ENCODE data around the gene MAK.
"Not testable (repeated sequence)": the region's sequence is repeated elsewhere in the genome, so short reads cannot be mapped to it uniquely, and the experiment has no call there.

MAK gene

GRCh38 chr6:10778230-10778629, 60.1 kb downstream of the MAK start:
- no peak for DNase-seq

DNA sequence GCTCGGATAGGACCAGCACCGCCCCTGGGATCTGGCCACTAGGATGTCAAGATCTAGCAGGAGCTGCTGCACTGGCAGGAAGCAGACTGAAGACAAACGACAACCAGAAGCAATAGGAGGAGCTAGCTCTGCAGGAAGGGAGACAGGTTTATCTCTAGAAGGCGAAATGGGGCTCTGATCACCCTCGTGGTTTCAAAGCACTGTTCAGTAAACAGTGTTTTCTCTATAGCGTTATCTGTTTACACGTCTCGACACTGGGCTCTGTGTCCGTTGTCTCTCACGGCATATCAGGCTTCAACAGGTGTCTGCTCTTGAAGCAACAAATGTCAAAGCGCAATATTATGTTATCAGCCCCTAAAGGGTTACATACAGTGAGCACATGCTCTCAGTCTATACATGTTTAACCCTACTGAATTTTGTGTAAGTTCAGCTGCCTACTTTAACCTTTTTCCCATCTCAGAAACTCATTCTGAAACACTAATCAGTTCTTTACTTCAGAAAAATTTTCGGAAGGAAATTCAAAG, 66.9 kb downstream of the MAK start:
- DNase-seq = no peak

DNA sequence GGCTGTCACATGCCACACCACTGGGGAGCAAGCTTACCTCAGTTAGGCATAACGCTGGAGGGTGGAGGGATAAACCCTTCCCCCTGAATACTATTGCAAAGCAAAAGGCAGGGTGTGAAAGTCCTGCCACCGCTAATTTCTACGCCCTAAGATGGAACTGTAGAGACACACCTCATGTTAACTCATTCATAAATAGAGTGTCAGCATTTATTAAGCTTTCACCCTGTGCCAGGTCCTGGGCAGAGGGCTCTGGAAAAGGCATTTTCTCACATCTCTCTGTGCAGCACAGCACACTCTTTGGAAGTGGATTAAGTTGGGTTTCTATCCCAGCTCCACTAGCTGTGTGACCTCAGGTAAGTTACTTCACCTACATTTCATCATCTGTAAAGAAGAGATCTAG, 68.9 kb downstream of the MAK start:
- DNase-seq = no peak

DNA sequence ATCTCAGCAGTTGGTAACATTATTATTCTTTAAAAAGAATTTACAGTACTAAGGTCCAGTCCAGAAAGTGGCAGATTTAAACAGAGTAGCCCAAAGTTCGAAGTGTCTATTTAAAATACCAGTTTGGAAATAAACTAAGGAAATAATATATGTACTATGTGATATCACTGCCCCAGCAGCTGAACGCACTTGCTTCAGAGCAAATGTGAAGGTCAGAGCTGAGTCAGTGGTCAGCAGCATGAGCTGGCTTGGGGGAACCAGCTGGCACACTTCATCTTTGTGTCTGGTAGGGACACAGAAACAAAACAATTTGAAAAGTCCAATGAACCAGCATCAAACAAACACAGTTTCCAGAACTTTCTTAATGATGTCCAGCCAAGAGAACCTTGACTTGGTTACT, 75.3 kb downstream of the MAK start:
- DNase-seq = no peak

DNA sequence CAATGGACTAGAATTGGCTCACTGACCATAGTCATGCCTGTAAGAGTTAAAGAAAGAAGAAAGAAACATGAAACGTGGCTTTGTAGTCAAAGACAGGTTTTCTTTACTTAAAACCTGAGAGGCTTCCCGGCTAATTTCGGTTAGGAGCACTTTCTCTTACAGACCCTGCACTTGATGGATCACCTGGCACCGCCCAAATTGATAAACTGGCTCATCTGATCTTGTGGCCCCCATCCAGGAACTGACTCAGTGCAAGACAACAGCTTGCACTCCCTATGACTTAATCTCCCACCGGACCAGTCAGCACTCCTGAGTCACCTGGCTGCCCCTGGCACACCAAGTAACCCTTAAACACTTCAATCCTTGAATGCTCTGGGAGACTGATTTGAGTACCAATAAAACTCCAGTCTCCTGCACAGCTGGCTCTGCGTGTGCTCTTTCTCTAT, 78.4 kb downstream of the MAK start:
- no peak for DNase-seq

GRCh38 chr6:10759312-10759839, 79.0 kb downstream of the MAK start:
- DNase-seq = peak; percentile 20

DNA sequence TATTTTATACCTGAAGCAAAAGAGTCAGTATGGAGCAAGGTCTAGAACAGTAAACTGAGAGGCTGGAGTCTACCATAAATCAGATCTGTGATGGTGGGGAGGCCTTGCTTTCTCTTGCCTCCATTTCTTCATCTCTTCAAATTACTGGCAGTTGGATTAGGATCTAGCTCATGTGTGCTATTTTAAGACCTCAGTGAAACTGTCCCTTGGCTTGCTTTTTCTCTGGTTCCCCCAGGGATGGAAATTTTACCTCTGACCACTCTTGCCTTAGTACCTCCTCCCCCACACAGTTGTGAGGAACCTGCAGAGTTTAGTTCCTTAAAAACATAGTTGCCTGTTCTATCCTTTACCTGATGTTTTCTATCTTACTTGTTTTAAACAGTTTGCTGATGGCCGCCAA, 82.3 kb downstream of the MAK start:
- DNase-seq = no peak

DNA sequence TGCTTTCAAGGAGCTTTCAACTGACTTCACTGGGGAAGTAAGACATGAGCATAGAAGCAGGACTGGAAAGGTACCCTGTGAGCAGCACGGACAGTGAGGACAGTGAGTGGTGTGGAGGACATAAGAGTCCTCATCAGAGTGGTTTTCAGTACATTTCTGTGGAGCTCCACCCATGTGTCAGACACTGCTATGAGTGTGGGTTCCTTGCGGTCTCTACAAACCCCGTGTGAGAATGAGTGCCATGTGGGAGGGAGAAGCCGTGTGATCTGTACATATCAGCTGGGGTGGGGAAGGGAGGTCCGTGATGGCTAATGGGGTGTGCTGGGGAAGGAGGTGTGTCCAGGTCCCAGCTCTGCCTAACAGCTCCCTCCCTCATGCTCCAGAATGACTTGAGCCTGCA, 86.6 kb downstream of the MAK start:
- DNase-seq = not testable (repeated sequence)

GRCh38 chr6:10750568-10750967, 87.8 kb downstream of the MAK start:
- DNase-seq = not testable (repeated sequence)

DNA sequence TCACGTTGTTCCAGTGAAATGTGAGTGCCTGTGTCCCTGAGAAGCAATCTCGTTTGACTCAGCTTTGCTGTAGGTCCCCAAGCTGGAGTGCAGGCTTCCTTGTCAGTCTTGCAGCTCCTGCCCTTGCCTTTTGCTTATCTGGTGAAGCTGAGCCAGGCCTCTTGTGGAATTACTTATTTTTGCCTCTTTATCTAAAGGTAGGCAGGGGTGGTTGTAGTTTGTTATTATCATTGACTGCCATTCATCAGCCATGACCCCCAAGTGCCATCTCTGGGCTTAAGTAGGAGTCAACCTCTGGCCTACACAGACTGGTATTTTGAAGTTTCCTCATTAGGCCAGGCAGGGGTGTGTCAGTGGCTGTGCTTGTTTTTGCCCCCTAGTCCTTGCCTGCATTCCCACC, 88.6 kb downstream of the MAK start:
- no peak for DNase-seq

GRCh38 chr6:10747251-10747972, 90.9 kb downstream of the MAK start, which contains the start of gene TMEM14B:
TSS of gene TMEM14B (plus strand) at chr6:10747805. CDS start at chr6:10749246, 1,441 bp downstream.
- DNase-seq = peak; percentile 98

GRCh38 chr6:10746915-10747250, 91.5 kb downstream of the MAK start:
- peak; percentile 46 for DNase-seq

DNA sequence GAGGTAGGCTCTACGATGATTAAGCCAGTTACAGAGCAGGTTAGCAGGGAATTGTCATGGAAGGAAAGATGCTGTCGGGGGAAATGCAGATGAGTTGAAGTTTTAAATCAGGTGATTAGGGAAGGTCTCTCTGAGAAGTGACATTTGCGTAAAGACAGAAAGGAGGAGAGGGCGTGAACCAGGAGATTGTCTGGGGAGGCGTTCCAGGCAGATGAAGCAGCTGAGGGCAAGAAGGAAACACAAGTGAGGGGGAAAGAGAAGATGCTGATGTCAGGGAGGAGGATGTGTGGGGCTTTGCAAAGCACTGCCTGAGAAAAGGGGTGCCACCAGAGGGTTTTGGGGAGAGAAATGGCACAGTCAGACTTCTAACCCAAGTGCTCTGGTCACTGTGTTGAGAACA, 93.2 kb downstream of the MAK start:
- DNase-seq = no peak

DNA sequence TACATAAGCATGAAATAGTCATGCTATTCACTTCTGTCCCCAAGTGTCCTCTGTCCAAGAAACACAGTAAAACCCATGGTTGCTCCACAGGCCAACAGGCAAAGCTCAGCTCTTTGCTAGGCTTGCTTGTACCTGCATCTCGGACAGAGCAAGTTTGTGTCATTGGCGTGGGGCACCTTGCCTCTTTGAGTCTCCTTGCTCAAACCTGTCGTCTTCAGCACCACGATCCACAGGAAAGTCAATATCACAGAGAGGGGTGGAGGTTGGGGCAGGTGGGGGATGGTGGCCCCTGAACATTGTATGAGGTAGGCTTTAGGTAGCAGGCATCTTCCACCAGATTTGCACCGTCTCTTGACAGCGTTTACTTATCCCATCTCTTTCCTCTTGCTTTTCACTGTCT, 94.8 kb downstream of the MAK start:
- no peak for DNase-seq

GRCh38 chr6:10742251-10742650, 96.1 kb downstream of the MAK start:
- no peak for DNase-seq

DNA sequence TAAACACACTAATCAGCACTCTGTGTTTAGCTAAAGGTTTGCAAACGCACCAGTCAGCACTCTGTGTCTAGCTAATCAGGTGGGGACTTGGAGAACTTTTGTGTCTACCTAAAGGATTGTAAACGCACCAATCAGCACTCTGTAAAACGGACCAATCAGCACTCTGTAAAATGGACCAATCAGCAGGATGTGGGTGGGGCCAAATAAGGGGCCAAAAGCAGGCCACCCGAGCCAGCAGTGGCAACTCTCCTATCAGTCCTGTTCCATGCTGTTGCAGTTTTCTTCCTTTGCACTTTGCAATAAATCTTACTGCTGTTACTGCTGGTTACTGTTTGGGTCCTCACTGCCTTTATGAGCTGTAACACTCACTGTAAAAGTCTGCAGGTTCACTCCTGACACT, 96.7 kb downstream of the MAK start:
- not testable (repeated sequence) for DNase-seq

DNA sequence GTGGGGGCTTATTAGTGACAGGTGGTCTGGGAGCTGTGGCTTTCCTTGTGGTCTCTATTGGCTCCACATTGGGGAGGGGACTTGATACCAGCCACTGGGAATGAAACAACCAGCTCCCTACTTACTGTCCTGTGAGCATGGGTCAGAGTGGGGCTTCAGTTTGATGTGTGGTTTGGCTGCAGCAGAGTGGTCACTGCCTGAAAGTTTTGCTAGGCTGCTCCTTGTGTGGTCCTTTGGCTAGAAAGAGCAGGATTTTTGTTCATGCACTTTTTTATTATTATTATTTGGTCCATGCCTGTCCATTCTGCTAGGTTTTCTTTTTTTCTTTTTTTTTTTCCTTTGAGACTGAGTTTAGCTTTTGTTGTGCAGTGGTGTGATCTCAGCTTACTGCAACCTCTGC, 98.3 kb downstream of the MAK start:
- DNase-seq = no peak

- DNase-seq = no peak
These were observed 101.6 kb downstream of the MAK start for GRCh38 chr6:10736731-10737130.

- DNase-seq = no peak
These were observed 104.5 kb downstream of the MAK start for GRCh38 chr6:10733863-10734262.

GRCh38 chr6:10733151-10733715, 105.1 kb downstream of the MAK start:
- no peak for DNase-seq

DNA sequence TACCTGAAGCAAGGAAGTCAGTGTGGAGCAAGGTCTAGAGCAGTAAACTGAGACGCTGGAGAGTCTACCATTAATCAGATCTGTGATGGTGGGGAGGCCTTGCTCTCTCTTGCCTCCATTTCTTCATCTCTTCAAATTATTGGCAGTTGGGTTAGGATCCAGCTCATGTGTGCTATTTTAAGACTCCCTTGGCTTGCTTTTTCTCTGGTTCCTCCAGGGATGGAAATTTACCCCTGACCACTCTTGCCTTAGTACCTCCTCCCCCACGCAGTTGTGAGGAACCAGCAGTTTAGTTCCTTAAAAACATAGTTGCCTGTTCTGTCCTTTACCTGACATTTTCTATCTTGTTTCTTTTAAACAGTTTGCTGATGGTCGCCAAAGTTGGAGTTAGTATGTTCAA, 108.1 kb downstream of the MAK start:
- DNase-seq = no peak

GRCh38 chr6:10725716-10726115, 112.6 kb downstream of the MAK start:
- peak; percentile 27 for DNase-seq

GRCh38 chr6:10725044-10725443, 113.3 kb downstream of the MAK start:
- no peak for DNase-seq

GRCh38 chr6:10723567-10723881, 114.8 kb downstream of the MAK start:
- DNase-seq = no peak

All from midbrain (tissue), 1 donor.